ENCODE data around the gene TTLL4.
A peak's percentile ranks its signal among the peaks of the same experiment; 100 is the strongest.
"Not testable (repeated sequence)": the region's sequence is repeated elsewhere in the genome, so short reads cannot be mapped to it uniquely, and the experiment has no call there.

TTLL4 gene

DNA sequence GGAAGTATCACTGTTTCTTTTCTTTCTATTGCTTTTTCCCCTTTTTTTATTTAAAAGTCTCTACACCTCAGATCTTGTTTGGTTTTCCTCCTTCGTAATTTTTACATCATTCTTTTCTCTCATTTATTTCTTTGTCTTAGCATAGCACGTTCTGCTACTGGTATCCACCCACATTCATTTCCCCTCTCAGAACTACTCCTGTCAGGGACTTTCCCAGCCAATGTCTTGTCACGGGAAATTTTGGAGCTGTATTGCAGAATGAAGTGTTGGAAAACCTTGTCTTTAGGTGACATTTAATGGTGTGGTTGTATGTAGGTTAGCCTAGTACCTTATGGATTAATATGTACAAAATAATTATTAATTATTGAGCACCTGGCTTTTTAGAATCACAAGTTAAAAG lies 34.0 kb downstream of the TTLL4 start:
- DNase-seq (ENCODE audit: low read depth) = no peak

DNA sequence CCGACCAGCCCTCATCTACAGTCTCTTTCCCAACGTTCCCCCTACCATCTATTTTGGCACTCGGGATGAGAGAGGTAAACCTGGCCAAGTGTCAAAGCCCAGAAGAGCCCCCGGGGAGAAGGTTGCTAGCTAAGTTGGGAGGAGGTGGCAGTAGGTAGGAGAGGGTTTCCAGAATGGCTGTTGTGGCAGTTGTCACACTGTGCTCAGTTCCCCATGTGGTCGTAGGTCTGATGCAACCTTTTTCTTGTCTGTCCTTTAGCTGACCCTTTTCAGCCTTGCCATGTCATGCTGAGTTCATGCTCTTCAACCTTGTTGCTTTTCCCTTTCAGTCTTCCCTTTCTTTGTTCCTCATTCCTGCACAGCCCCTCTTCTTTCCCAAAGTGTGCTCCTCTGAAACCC lies 34.5 kb downstream of the TTLL4 start:
- DNase-seq (ENCODE audit: low read depth) = no peak

DNA sequence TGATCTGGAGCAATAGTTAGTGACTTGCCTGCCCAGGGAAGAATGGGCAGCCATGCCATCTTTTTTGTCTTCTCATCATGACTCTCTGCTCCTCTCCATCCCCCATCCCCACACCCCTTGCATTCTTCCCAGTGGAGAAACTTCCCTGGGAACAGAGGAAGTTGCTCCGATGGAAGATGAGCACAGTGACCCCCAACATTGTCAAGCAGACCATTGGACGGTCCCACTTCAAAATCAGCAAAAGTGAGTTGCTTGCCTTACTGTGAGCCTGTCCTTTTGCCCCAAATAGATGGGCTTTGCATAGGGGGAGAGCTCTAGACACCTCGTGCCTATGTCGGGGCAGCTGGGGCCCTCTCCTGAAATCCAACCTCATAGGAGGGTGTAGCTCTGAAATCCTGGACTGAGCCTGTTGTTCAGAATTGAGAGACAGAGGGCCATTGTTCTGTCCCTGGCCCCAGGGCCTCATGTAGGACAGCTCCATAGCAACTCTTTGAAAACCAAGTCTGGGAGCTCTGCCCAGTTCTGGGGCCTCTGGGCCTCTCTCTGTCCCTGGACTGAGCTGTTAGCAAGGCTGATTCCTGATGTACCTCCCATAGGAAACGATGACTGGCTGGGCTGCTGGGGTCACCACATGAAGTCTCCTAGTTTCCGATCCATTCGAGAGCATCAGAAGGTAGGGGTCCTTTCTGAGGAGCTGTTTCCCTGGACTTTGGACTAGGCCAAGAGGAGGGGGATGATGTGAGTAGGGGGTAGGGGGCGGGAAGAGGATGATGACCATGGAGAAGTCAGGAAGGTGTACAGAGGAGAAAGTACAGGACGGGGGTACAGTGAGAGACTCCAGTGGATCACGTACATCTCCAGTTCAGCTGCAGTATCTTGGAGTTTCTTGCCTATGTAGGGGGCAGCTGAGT lies 35.2 kb downstream of the TTLL4 start:
- peak; percentile 69 for DNase-seq (ENCODE audit: low read depth)

DNA sequence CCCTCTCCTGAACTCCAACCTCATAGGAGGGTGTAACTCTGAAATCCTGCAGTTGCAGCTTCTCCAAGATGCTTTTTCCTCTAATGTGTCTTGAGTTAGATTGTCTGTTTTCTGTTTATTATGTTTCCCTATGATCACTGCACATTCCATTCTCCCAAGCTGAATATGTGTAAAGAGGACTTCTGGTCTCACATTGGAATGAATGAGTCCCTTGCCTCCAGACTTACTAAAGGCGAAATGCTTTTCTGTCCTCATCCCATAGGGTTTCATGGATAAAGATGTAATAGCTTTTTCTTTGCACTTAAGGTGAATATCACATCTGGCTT lies 35.8 kb downstream of the TTLL4 start:
- no peak for DNase-seq (ENCODE audit: low read depth)

DNA sequence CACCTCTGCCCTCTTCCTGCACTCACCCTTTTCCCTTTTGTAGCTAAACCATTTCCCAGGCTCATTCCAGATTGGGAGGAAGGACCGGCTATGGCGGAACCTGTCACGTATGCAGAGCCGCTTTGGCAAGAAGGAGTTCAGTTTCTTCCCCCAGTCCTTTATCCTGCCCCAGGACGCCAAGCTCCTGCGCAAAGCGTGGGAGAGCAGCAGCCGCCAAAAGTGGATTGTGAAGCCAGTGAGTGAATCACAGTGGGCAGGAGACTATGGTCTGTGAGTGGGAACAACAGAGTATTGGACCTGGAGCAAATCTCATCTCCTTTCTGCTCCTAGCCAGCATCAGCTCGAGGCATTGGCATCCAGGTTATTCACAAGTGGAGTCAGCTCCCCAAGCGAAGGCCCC lies 36.3 kb downstream of the TTLL4 start:
- DNase-seq (ENCODE audit: low read depth) = no peak

DNA sequence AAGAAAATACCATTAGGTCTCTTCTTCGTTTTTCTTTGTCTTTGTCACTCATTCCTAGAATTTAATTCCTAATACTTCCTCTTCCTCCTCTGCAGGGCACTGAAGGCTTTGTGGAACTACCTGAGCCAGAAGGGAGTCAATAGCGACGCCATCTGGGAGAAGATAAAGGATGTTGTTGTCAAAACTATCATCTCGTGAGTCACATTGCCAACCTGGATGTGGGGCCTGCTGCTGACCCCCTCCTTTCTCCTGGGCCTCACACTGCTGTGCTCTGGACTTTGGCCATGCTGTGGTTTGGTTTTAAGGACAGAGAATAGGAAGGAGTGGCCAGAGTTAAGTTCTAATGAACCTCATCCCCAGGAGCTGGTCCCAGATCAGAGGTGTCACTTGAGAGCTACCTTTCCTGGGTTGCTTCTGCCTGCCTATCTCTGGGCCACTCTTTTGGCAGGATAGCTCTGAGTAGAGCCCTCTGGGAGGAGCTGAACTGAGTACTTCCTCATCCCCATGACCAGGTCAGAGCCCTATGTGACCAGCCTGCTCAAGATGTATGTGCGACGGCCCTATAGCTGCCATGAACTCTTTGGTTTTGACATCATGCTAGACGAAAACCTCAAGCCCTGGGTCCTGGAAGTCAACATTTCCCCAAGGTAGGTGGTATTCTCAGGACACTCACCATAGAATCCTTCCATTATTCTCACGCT lies 38.3 kb downstream of the TTLL4 start:
- no peak for DNase-seq (ENCODE audit: low read depth)

DNA sequence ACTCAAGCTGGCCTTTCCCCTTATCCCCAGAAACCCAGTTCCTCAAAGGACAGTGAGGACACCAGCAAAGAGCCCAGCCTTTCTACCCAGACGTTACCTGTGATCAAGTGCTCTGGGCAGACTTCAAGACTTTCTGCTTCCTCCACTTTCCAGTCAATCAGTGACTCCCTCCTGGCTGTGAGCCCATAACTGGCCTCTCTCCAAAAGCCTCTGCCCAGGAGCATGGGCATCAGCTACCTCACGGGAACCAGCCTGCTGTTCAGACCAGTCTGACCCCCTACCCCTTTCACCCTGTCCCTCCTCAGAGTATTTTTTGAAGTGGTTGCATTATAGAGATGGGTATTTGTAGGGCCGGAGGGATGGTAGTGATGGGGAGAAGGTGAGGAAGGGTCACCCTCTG lies 43.6 kb downstream of the TTLL4 start:
- DNase-seq (ENCODE audit: low read depth) = no peak

DNA sequence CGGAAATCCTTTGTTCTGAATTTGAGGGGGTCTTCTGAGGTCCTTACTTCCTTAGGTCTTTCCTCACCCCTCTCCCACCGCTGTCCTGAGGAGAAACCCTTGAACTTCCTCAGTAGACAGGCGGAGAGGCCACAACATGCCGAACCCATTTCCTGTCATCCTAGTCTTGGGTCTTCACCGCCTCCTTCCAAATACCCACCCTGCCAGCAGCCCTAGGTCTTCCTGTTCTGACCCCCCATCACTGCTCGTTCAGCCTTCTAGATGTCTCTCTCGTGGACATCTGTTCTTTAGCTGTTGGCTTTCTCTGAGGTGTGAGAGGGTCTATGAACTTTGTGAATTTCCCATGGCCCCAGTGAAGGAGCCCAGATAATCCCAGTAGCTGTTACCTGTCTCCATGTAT lies 44.1 kb downstream of the TTLL4 start:
- DNase-seq (ENCODE audit: low read depth) = no peak

DNA sequence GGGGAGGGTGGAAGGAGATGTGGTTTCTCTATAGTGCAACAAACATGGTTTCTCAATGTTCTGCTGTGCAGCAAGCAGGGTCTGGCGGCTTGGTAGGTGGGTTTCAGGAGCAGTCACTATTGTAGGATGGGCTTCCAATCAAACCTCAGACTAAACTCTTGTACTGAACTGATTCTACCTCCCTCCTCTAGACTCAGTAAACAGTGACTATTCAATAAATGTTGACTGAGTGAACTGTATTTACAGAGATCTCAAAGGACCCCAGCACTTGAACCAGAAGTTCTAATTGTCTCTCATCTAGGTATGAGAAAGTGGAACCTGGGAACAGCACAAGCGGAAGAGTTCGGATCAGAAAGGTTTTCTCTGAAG lies 44.5 kb downstream of the TTLL4 start:
- no peak for DNase-seq (ENCODE audit: low read depth)

DNA sequence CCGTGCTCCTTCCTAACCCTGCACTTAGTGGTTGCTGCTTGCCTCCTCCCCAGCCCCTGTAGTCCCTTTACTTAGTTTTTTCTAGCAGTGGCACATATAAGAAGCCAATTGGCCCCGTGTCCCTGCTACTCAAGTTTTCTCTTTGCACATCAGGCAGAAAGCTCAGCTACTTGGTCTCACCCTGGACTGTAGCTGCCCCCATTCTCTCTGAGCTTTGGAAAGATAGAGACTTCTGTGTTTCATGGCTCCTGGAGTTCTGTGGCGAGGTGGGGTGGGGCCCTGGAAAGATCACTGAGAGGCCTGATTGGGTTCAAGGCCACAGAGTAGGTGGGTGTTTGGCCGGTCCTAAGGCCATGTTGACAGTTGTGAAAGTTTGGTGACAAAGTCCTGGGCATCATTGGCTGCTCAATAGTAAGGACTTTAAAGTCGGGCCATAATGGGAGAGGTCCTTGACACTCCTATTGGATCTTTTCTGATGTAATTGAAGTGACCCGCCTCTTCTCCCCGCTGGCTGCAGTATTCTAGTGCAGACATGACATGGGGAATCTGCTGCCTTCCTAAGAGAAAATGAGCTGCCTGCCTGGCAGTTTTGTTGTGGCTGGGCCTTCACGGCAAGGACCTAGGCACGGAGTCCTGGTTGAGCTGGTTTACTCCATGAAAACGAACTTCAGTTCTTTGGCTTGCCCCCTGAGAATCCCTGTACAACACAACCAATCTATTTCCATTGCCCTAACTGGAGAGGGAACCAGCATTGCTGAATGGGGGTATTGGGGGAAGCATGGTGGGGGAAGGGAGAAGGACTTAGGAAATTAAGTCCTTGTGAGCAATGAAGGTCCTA lies 45.2 kb downstream of the TTLL4 start:
- DNase-seq (ENCODE audit: low read depth) = no peak

DNA sequence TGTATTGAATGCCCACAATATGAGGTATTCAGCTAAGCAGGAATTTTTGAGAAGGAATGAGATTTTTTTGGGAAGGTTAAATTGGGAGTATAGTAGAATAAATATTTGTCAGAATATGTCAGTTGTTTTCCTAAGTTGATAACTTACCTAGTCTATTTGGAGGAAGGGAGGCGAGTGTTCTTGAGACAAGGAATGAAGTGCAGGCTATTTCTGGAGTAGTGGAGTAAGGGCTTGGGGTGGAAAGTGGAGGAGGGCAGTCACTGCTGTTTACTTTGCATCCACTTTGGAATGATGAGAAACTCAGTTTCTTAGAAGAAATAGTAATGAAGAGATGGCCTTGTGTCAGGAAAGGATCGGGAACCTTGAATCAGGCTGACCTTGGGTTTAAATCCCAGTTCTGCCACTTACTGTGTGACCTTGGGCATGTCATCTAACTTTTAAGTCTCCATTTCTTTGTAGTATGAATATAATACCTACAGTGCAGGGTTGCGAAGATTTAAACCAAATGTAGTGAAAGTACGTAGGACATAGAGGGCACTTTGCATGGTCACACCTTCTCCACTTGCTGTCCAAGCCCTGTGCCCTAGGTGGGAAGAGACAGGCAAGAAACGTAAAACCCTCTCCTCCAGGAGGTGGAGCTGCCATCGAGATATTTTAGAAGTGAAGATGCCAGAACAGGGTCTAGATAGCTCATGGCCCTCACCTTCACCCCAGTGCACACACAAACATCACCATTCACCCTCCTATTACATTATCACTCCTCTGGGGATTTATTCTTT lies 46.2 kb downstream of the TTLL4 start:
- DNase-seq (ENCODE audit: low read depth) = no peak

DNA sequence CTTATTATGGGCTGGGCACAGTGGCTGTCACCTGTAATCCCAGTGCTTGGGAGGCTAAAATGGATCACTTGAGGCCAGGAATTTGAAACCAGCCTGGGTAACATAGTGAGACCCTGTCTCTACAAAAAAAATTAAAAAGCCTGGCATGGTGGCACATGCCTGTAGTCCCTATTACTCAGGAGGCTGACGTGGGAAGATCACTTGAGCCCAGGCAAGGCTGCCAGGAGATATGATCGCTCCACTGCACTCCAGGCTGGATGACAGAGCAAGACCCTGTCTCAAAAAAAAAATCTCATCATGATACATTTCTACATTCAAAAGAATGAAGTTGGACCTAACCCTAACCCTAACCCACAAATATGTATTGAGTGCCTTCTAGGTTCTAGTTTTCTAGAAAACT lies 51.2 kb downstream of the TTLL4 start:
- no peak for DNase-seq (ENCODE audit: low read depth)

DNA sequence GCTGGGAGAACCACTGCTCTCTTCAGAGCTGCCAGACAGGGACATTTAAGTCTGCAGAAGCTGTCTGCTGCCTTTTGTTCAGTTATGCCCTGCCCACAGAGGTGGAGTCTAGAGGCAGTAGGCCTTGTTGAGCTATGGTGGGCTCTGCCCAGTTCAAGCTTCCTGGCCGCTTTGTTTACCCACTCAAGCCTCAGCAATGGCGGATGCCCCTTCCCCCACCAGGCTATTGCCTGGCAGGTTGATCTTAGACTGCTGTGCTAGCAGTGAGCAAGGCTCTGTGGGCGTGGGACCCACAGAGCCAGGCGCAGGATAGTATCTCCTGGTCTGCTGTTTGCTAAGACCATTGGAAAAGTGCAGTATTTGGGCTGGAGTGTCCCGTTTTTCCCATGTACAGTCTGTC lies 62.1 kb downstream of the TTLL4 start:
- not testable (repeated sequence) for DNase-seq (ENCODE audit: low read depth)

DNA sequence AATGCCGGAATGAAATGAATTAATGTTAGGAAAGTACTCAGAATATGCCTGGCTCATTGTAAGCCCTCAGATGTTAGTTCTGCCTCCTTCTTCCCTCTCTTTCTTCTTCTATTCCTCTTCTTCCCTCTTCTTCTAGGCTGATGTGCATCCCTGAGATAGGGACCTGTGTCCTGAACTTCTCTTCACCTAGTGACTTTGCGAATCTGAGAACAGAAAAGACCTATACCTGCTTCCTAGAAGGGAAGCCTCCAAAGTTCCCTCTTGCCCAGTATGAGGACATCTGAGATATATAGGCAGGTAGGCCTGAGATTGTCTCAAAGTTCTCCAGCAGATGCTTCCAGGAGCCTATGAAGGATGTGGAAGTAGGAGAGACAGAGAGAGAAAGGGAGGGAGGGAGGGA lies 63.2 kb downstream of the TTLL4 start:
- DNase-seq (ENCODE audit: low read depth) = no peak

DNA sequence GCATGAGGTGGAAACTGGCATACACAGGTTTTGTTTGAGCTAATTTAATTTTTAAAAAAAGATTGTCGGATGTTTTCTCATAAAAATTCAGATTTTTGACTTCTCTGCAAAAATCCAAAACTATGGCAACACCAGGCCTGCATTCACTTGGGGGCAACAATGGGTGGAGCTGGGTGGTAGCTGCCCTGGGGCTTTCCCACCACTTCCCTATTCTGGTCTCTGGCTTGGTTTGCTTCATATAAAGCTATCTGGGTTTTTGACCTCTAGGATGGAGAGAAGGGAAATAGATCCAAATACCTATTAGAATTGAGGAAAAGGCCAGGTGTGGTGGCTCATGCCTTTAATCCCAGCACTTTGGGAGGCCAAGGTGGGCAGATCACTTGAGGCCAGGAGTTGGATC lies 65.9 kb downstream of the TTLL4 start:
- no peak for DNase-seq (ENCODE audit: low read depth)

DNA sequence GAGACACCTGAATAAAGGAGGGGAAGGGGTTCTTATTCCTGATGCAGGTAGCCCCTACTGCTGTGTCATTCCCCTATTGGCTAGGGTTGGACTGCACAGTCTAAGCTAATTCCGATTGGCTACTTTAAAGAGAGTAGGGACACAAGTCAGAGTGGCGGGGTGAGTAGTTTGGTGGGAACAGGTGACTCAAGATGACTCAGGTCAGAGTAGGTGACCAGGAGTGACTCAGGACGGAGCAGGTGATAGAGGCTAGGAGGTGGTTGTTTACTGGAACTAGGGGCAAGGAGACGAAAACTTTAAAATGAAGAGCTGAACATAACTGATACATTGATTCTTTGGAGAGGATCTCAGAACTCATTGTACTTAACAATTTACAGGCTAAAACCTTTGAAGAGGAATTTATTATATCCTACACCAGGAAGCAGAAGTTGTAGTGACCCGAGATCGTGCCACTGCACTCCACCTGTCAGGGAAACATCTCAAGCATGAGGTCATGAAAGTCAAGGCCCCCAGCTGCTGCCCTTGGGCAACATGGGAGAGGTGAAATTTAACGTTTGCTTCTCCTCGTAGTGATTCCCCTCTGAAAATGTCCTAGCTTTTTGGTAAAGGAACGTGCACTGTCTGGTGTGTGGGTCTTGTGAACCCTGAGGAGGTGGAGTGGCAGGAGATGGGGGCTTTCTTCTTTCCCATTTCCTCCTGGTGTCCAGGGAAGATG lies 66.8 kb downstream of the TTLL4 start:
- no peak for DNase-seq (ENCODE audit: low read depth)

DNA sequence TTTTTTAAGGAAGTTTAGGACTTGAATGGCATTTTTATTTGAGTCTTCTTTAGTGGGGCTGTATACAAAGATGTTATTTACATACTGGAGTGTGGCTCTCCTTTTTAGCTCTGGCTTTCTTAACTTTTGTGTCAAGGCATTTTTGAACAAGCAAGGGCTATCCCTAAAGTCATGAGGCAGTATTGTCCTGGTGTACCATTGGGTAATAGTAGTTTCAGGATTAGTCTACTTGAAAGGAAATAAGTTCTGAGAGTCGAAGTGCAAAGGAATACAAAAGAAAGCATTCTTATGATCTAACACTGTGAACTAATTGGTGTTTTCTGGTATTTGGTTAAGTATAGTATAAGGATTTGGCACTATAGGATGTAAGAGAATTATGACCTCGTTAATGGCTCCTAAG lies 69.4 kb downstream of the TTLL4 start:
- no peak for DNase-seq (ENCODE audit: low read depth)

DNA sequence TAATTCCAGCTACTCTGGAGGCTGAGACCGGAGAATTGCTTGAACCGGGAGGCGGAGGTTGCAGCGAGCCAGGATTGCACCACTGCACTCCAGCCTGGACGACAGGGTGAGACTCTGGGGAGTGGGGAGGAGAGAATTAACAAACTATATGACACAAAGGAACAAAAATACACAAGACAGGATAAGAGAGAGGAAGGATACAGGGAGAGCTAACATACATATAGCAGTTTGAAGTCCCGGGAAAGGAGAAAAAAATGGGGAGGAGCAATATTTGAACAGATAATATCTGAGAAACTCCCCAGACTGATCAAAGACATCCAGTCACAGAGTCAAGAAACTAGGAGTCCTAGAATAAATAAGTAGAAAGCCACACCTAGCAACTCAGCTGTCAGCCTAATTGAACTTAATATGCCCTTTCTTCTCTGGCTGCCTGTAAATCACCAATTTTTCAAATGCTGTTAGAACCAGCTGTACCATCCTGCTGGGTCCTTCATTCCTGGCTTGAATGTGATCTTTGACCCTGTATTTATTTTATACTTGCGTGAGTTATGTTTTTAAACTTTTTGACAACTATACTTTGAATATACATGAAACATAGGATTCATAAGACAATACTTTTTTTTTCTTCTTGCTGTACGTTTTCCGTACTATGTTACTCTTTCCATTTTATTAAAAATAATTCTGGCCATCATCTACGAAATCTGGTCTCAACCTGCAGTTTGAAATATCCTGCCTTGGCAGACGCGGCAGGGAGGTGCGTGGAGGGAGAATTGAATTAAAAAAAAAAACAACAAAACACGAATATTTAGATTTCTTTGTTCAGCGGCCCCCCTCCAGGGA lies 70.4 kb downstream of the TTLL4 start:
- no peak for DNase-seq (ENCODE audit: low read depth)

DNA sequence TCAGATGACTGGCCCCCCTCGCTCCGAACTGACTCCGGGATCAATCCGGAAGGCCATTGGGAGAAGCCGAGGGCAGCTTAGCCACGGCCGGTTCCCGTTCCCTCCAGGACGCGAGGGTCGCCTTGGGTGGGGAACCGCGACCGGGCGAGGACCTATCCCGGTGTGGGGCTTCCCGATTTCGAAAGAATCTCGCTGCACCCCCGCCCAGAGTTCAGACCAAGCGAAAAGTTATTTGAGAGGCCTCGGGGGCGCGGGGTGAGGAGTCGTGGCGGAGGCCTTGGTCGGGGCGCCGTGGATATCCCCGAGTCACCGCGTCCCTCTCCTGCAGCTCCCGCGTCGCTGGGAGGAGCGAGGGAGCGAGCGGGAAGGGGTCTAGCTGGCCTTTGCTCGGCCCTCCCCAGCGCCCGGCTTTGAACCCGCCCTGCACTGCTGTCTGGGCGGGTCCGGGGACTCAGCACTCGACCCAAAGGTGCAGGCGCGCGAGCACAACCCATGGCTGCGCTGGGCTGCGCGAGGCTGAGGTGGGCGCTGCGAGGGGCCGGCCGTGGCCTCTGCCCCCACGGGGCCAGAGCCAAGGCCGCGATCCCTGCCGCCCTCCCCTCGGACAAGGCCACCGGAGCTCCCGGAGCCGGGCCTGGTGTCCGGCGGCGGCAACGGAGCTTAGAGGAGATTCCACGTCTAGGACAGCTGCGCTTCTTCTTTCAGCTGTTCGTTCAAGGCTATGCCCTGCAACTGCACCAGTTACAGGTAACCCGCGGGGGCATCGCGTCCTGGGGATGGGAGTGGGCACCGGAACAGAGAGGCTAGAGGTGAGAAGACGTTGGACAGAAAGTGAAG lies 71.3 kb downstream of the TTLL4 start, which contains the start of gene CYP27A1:
CYP27A1 (plus strand) TSS at position 457 of the 837 bp plus-strand sequence; CDS start at position 493, 36 bp downstream.
- peak; percentile 27 for DNase-seq (ENCODE audit: low read depth)

DNA sequence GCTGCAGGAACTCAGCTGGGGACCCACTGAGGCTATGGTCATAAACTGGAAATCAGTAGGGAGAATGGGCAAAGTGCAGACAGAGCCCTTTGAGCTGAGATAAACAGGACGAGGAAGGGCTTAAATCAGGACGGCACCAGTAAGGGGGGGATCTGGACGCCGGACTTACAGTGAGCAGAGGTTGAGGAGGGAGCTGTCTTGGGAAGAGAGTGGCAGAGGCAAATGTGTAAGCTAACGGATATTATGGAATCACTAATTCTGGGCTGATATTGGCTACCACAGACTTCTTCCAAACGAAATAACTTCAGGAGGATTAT lies 71.9 kb downstream of the TTLL4 start:
- DNase-seq (ENCODE audit: low read depth) = peak; percentile 17

Data from iris pigment epithelial cell (primary cell).